Measurements from ENCODE around the gene FANCI. TPM values are rescaled to one million over a fixed set of nuclear protein-coding genes. Genes with fewer than 3 reads are reported as not detected.
A peak's percentile ranks its signal among the peaks of the same experiment; 100 is the strongest.

FANCI gene
- total RNA-seq, 1 experiment from 2014 or later, result 49.5 TPM

GRCh38 chr15:89195836-89196235, 47.9 kb upstream of the FANCI start:
- TF ChIP-seq EZH2 (IDR thresholded peaks at IDR 0.05; ENCODE audit: low read length, unreplicated experiment) (no peak), CTCF (conservative IDR thresholded peaks at IDR 0.05; ENCODE audit: low read depth, low read length) (no peak), EZH2phosphoT487 (IDR thresholded peaks at IDR 0.05; ENCODE audit: borderline replicate concordance, low read length) (no peak)

GRCh38 chr15:89196241-89196640, 47.5 kb upstream of the FANCI start:
- POLR2A ChIA-PET (ENCODE audit: unreplicated experiment), result no interaction called here
- H4K20me1 ChIP-seq (ENCODE audit: low read length), result no peaks in the 10 kb centered on the region
- H3K4me1 ChIP-seq (ENCODE audit: insufficient read depth, low read length), result peaks cover 14% of the 10 kb centered on the region
- no peak overlapping the region for H3K4me2 ChIP-seq (ENCODE audit: low read length)
- H3K4me3 ChIP-seq (ENCODE audit: low read length), result no peak overlapping the region
- no peak overlapping the region for H2AFZ ChIP-seq (ENCODE audit: low read length)
- no peak for TF ChIP-seq EZH2 (IDR thresholded peaks at IDR 0.05; ENCODE audit: low read length, unreplicated experiment)
- TF ChIP-seq CTCF (conservative IDR thresholded peaks at IDR 0.05; ENCODE audit: low read depth, low read length), result no peak
- TF ChIP-seq EZH2phosphoT487 (IDR thresholded peaks at IDR 0.05; ENCODE audit: borderline replicate concordance, low read length), result no peak
- CTCF ChIA-PET, result no interaction called here
- no peaks in the 10 kb centered on the region for H3K27me3 ChIP-seq (ENCODE audit: low read length)
- H3K79me2 ChIP-seq (ENCODE audit: low read length), result no peaks in the 10 kb centered on the region
- H3K9ac ChIP-seq (ENCODE audit: low read length), result no peak overlapping the region
- H3K27ac ChIP-seq (ENCODE audit: low read length), result no peak overlapping the region
- peaks cover 5% of the 10 kb centered on the region; the same call in 1 of the 2 replicates for H3K36me3 ChIP-seq (ENCODE audit: low read depth, low read length)
- H3F3A ChIP-seq (ENCODE audit: low read length, unreplicated experiment), result no peaks in the 10 kb centered on the region
- BruUV-seq (replicated peaks), result no TSS peak
- no peaks in the 10 kb centered on the region for H3K9me2 ChIP-seq (replicated peaks; ENCODE audit: low read length)
- ATAC-seq (no peak), DNase-seq (no peak)
- no peaks in the 10 kb centered on the region for H3K9me3 ChIP-seq (ENCODE audit: low read length)
- intact Hi-C loops (cut with micrococcal nuclease), result no loop called here

More at GRCh38 chr15:89195836-89196235, 47.9 kb upstream of the FANCI start:
- Histone ChIP-seq H3K79me2 (ENCODE audit: low read length) (no peaks in the 10 kb centered on the region), H3K4me2 (ENCODE audit: low read length) (no peak overlapping the region), H3K4me3 (ENCODE audit: low read length) (no peak overlapping the region), H3K9me2 (replicated peaks; ENCODE audit: low read length) (no peaks in the 10 kb centered on the region), H2AFZ (ENCODE audit: low read length) (no peak overlapping the region), H3K27me3 (ENCODE audit: low read length) (no peaks in the 10 kb centered on the region), H3F3A (ENCODE audit: low read length, unreplicated experiment) (no peaks in the 10 kb centered on the region), H3K4me1 (ENCODE audit: insufficient read depth, low read length) (peaks cover 14% of the 10 kb centered on the region), H3K9ac (ENCODE audit: low read length) (no peak overlapping the region), H3K27ac (ENCODE audit: low read length) (no peak overlapping the region), H3K36me3 (ENCODE audit: low read depth, low read length) (peaks cover 5% of the 10 kb centered on the region; the same call in 1 of the 2 replicates), H4K20me1 (ENCODE audit: low read length) (no peaks in the 10 kb centered on the region), H3K9me3 (ENCODE audit: low read length) (no peaks in the 10 kb centered on the region)
- ATAC-seq, result no peak
- BruUV-seq (replicated peaks), result no TSS peak
- DNase-seq, result no peak
- POLR2A ChIA-PET (ENCODE audit: unreplicated experiment), result no interaction called here
- intact Hi-C loops (cut with micrococcal nuclease), result no loop called here
- CTCF ChIA-PET, result interaction anchor here (0.9 kb wide), 1 partner anchor 104 kb away, joined by 3 read pairs; no protein-coding TSS in a partner anchor

- ATAC-seq (no peak), DNase-seq (peak; percentile 44)
- TF ChIP-seq EZH2 (IDR thresholded peaks at IDR 0.05; ENCODE audit: low read length, unreplicated experiment) (no peak), CTCF (conservative IDR thresholded peaks at IDR 0.05; ENCODE audit: low read depth, low read length) (no peak), EZH2phosphoT487 (IDR thresholded peaks at IDR 0.05; ENCODE audit: borderline replicate concordance, low read length) (no peak)
- POLR2A ChIA-PET (ENCODE audit: unreplicated experiment), result interaction anchor here (0.6 kb wide), 1 partner anchor 572 kb away, joined by 3 read pairs; no protein-coding TSS in a partner anchor
- Histone ChIP-seq H3K4me3 (ENCODE audit: low read length) (no peak overlapping the region), H3K36me3 (ENCODE audit: low read depth, low read length) (peaks cover 5% of the 10 kb centered on the region; the same call in 1 of the 2 replicates), H3K9ac (ENCODE audit: low read length) (no peak overlapping the region), H3K4me1 (ENCODE audit: insufficient read depth, low read length) (peaks cover 14% of the 10 kb centered on the region), H3K9me2 (replicated peaks; ENCODE audit: low read length) (no peaks in the 10 kb centered on the region), H4K20me1 (ENCODE audit: low read length) (no peaks in the 10 kb centered on the region), H3F3A (ENCODE audit: low read length, unreplicated experiment) (no peaks in the 10 kb centered on the region), H2AFZ (ENCODE audit: low read length) (no peak overlapping the region), H3K4me2 (ENCODE audit: low read length) (peak overlapping the region; percentile 40), H3K27me3 (ENCODE audit: low read length) (no peaks in the 10 kb centered on the region), H3K27ac (ENCODE audit: low read length) (peak overlapping the region; percentile 41), H3K9me3 (ENCODE audit: low read length) (no peaks in the 10 kb centered on the region), H3K79me2 (ENCODE audit: low read length) (no peaks in the 10 kb centered on the region)
- intact Hi-C loops (cut with micrococcal nuclease), result no loop called here
- CTCF ChIA-PET, result no interaction called here
- BruUV-seq (replicated peaks), result no TSS peak
These were observed 46.8 kb upstream of the FANCI start for GRCh38 chr15:89196994-89197393.

Measured in PC-3 (cell line).